HG02840 (cell line): ENCODE measurements around the gene TRIM3.

Experiments
- ATAC-seq: cut with Tn5 transposase; IDR thresholded peaks from one replicate; pipeline ENCODE4 v1.9.1; 2021; ENCODE audit warnings: mild to moderate bottlenecking, moderate library complexity, moderate number of reproducible peaks; ENCODE audit not compliant: unreplicated experiment, low FRiP score

The TRIM3 gene

DNA sequence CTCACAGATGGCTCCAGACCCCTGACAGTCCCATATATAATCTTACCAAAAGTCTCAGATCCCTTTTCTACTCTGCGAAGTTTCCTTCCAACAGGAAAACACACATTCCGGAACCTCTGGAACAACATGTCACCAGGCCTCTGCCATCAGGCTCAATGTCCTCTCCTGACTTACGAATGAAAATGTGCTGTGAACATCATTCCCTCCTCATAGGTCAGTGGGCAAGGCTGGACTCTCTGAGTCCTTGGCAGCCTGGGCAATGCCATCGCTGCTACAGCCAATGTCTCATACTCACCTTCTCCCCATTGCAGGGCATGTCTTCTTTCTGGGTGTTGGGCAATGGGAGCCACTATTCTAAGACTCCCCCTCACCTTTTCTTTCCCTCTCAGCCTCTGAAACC, 31.3 kb downstream of the TRIM3 start:
- no peak for ATAC-seq

GRCh38 chr11:6440906-6441358, 32.8 kb downstream of the TRIM3 start, which contains the start of gene HPX:
Gene HPX, minus strand, starts transcription at chr11:6440987. Its CDS starts 24 bp downstream, at chr11:6440963.
- no peak for ATAC-seq

- no peak for ATAC-seq
These were observed 34.7 kb downstream of the TRIM3 start for GRCh38 chr11:6438979-6439571.

DNA sequence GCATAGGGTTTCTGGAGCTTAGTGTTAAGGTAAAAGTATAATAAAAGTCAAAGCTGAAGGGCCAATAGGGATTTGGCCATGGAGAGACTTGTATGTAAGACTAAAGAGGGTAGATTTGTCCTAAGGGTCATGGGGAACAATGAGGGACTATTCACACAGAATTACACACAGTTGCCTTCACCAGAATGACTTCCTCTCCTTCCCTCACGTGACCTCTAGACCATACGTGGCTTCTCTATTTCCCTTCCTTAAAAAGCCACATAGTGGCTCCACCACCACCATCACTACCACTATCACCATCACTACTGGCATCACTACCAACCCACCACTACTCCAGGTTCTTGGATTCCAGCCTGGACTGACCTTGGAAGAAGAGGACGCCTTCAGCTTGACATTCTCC, 35.7 kb downstream of the TRIM3 start:
- no peak for ATAC-seq

GRCh38 chr11:6437423-6437822, 36.3 kb downstream of the TRIM3 start:
- ATAC-seq = no peak

GRCh38 chr11:6433998-6434660, 39.6 kb downstream of the TRIM3 start:
- ATAC-seq = no peak

- ATAC-seq = no peak
These were observed 41.9 kb downstream of the TRIM3 start for GRCh38 chr11:6431861-6432260.

- no peak for ATAC-seq
These were observed 46.2 kb downstream of the TRIM3 start for GRCh38 chr11:6427516-6427915.

DNA sequence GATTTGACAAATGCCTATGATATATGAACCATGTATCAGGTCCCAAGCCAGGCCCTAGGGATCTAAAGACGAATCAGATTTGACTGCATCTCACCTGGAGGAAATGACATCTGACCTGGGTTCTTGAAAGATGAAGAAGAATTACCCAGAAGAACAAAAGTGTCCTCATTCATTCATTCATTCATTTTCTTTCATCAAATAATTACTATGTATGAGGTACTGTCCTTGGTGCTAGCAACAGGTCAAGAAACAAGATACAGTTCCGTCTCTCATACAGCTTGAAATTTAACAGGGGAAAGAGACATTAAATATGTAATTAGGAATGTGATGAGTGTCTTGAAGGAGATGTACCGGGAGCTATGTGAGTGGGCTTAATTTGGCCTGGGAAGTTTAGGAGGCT, 53.1 kb downstream of the TRIM3 start:
- ATAC-seq = no peak

DNA sequence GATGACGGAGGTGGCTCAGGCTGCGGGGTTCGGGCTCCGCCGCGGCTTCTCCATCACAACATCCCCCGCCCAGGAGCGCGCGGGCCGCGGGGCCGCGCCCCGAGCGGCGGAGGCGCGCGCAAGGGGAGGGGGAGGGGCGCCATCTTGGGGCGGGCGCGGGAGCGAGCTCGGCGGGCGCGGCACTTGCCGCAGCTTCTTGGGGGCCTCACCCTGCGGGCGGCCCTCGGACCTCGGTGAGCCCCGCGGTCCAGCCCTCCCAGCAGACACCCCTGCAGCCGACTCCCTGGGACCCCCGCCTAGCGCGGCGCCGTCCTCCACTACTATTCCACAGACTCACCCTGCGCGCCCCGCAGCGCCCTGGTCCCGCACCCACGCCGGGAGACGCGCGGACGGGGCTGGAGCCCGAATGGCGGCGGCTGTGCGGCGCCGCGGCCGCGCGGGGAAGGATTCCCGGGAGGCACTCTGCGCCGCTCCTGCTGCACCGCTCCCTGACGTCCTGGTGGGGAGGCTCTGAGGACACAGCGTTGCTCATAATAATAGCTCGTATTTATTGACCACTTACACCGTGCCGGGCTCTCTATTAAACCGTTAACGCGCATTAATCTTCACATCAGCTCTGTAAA, 54.6 kb downstream of the TRIM3 start, which contains the start of gene APBB1:
Gene APBB1, minus strand, starts transcription at position 86 of the 623 bp plus-strand sequence. CDS start 7,747 bp downstream, outside the sequence.
- no peak for ATAC-seq

DNA sequence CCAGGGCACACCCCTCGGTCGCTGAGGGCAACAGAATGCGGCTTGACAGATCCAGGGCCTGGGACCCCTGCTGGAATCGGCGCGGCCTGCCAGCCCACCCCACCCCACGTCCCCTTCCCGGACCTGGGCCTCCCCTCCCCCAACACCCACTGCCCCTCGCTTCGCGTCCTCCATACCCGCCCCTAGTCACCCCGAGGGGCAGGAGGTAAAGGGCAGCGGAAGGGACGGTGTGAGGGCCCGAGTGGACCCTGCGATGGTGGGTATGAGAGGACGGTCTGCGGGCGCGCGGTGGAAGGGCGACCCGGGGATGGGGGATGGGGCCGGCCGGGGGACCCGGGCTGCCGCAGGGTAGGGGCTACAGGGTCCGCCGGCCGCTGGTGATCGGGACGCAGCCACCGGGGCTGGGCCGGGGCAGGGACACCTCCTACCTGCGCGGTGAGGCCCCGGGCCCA, 55.2 kb downstream of the TRIM3 start:
- ATAC-seq = no peak

DNA sequence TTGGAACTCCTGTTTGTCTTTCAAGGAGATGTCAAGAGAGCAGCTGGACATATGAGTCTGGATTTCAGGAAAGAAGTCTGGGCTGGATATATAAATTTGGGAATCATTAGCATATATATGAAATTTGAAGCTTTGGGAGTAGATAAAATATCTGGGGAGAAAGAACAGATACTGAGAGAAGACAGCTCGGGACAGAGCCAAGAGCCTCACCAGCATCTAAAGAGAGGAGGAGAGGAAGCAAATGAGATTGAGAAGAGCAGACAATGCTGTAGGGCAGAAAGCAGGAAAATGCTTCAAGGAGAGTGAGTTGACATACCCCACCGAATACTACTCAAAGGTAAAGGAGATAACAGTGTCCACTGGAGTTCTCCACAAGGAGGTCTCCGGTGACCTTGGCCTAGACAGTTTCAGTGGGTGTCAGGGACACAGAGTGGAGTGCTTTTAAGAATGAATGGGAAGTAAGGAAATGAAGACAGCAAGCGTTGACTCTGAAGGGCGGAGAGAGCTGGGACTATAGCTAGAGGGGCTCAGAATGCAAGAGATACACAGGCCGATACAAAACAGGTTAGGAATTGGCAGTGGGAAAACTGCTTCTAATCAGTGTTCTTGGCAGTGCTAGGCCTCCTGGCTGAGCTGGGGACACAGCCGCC, 55.7 kb downstream of the TRIM3 start:
- no peak for ATAC-seq

GRCh38 chr11:6415797-6416196, 57.9 kb downstream of the TRIM3 start:
- ATAC-seq = no peak

GRCh38 chr11:6414874-6415328, 58.8 kb downstream of the TRIM3 start:
- no peak for ATAC-seq

DNA sequence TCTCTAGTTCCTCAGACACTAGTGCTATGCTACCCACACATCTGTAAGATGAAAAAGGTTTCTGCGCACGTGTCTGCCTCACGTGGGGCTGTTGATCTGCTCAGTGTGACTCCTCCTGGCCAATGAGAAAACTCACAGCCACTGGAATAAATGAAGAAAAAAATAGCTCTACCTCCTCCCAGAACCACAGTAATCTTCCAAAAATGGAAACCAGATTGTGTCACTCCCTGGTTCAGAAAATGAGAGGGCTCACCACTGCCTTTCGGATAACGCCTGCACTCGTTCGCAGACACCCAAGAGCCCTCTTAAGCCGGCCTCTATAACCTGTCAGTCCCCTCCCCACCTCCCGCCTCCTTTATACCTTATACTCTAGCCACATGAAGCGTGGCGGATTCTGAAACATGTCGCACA, 59.9 kb downstream of the TRIM3 start:
- no peak for ATAC-seq

- ATAC-seq = no peak
These were observed 62.1 kb downstream of the TRIM3 start for GRCh38 chr11:6411594-6412031.

DNA sequence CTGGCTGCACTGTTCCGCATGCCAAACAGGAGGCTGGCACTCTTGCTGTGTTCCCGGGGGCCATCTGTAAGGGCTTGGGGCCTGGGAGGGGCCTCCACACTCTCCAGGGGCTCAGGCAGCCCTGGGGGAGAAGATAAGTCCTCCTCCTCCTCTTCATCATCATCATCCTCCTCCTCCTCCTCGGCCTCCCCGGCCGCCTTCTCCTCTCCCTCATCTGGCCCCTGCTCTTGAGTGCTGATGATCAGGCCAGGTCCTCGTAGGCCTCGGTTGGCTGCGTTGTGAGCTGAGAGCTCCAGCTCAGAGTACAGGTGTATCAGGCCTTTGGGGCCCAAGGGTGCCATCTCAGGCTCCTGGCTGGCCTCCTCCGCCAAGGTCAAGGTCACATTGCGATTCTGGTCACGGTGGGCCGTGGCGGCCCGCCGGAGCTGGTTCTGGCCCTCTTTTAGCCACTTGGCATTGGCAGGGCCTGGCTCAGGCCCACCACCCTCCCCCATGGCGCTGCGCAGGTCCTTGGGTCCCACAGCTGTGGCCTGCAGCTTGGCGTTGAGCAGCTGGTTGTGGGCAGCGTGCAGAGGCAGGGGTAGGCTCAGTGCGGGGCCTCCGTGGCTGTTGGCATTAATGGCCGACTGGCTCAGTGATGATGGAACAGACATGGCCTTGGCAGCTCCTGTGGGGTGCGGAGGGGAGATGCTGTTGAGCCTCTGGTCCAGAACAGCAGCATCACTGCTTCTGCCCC, 62.9 kb downstream of the TRIM3 start:
- ATAC-seq = no peak

DNA sequence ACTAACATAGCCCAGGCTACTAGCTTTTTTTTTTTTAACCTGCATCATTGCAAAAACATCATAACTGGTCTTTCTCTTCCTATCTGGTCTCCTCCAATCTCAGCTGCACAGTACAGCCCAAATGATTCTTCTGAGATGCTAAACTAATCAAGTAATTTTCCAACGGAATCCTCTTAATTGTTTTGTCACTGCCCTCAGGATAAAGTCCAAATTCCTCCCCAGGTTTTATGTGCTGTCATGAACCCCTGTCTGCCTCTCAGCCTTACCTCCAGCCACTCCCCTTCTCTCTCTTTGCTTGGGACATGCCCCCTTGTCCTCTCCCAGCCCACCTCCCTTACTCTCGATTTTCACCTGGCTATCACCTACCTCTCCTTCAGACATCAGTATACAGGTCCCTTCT, 67.4 kb downstream of the TRIM3 start:
- no peak for ATAC-seq

DNA sequence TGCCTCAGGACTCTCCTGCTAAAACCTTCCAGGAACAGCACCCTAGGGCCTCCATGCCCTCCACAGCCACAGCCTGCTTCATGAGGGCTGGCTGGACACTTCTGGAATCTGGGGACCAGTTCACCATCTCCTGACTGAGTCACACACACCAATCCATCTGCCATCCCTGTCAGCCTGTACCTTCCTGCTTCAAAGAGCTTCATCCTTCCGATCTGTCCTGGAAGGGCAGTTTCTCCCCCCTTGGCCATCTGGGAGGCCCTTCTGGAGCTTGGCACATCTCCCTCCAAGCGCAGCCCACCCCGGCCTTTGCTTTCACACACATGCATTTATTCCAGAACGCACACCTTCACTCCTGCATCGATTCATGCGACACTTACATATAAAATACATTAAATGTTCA, 67.9 kb downstream of the TRIM3 start:
- no peak for ATAC-seq

GRCh38 chr11:6405052-6405667, 68.6 kb downstream of the TRIM3 start:
- no peak for ATAC-seq
